Right lobe of liver (tissue), 6 donors: ENCODE results near the gene PTPRK. TPM values are rescaled to one million over a fixed set of nuclear protein-coding genes. Genes with fewer than 3 reads are reported as not detected.

Source experiments
- ATAC-seq, 4 donors: fragments of 200-7000 bp; cut with Tn5 transposase; one replicate each; pipeline ENCODE4 v1.9.1; 2020; ENCODE audit warnings: mild to moderate bottlenecking in 4 of 4, moderate library complexity in 4 of 4
- DNase-seq, 3 donors: peaks; one replicate each; pipeline ENCODE4 v3.0.0-alpha.2; 2020
- H3K27ac ChIP-seq, 3 donors: fragments of 200-600 bp; one replicate each; pipeline ENCODE4 v1.8.0; 2022
- H3K27me3 ChIP-seq, 2 donors: fragments of 200-600 bp; one replicate each; pipeline ENCODE4 v1.8.0; 2022
- H3K36me3 ChIP-seq, 4 donors: fragments of 200-600 bp; sonication (generic) in 1 of 4; one replicate each; pipeline versions ENCODE4 v1.5.1 to v1.8.0; 2017 to 2022; ENCODE audit warnings: control low read depth in 1 of 4
- H3K4me1 ChIP-seq, 4 donors: fragments of 200-600 bp; sonication (generic) in 1 of 4; one replicate each; pipeline versions ENCODE4 v1.5.1 to v1.8.0; 2017 to 2022; ENCODE audit warnings: control low read depth in 1 of 4
- H3K4me3 ChIP-seq, 3 donors: fragments of 200-600 bp; one replicate each; pipeline ENCODE4 v1.8.0; 2022
- H3K9me3 ChIP-seq, 4 donors: fragments of 200-600 bp; sonication (generic) in 1 of 4; one replicate each; pipeline versions ENCODE4 v1.5.1 to v1.8.0; 2017 to 2022; ENCODE audit warnings: control low read depth in 1 of 4
- CTCF ChIP-seq, 4 donors: fragments of 200-600 bp in 3 of 4; fragments of 450-650 bp in 1 of 4; IDR thresholded peaks; one replicate each; pipeline versions ENCODE4 v1.5.1 to v1.8.0; 2016 to 2022; ENCODE audit warnings: antibody characterized with exemption in 4 of 4, mild to moderate bottlenecking in 2 of 4
- POLR2A ChIP-seq: fragments of 450-650 bp; IDR thresholded peaks from one replicate; pipeline ENCODE4 v1.6.1; 2017; ENCODE audit warnings: antibody characterized with exemption, mild to moderate bottlenecking
- WGBS: methylation state at CpG from one replicate; pipeline ENCODE4 v1.1.6; 2018; ENCODE audit warnings: low coverage, low lambda C conversion rate; ENCODE audit not compliant: insufficient coverage; ENCODE audit errors: missing lambda C conversion rate; 5-methylcytosine and 5-hydroxymethylcytosine counted together
- intact Hi-C, 2 donors: fragments of 100-400 bp; cut with DNase I; formaldehyde crosslinking; loops; one replicate each; pipeline versions ENCODE4 v1.11.2 to v1.14.1; 2022
- total RNA-seq, 6 experiments: library from RNA; depleted of rRNA in 2 of 6; stranded (reverse); fragments of >200 nt in 2 of 6; fragmentation: NEBNext Ultra II Directional in 3 of 6; extraction: Animal tissue kit (Norgen Biotek cat#: 25700) in 3 of 6; gene quantifications; one replicate each; pipeline versions ENCODE4 v1.1.0 to v1.2.4, GENCODE V29; 2016 to 2023
- donor health status: DM: no; HTN: yes; CAD: no.
- donor health status: DM: no; HTN: no; CAD: no.
- donor health status: DM: no; HTN: no; CAD: no.
- donor health status: DM: no; HTN: yes; CAD: no.
- donor health status: DM: no; HTN: yes; CAD: no.

Gene PTPRK
- total RNA-seq, 6 experiments from 2014 or later: 27.7 to 54.5 (median 35.7) TPM

DNA sequence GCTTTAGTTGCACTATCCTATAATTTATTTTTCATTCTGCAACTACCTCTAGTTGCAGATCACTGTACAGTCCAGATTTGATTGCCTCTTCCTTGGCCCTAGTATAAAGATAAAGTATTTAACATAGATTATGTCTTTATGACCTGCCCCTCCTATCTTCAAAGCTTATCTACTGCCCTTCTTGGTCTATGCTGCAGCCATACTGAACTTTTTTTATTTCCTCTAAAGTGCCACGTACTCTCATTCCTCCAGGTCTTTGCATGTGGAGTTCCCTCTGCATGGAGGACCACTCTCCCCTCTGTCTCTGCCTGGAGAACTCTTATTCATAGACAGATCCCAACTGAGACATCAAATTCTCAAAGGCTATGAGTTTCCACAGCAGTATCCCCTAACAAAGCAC, 168.0 kb downstream of the PTPRK start:
- Histone ChIP-seq H3K9me3 (no peaks in the 10 kb centered on the region), H3K27me3 (no peaks in the 10 kb centered on the region), H3K4me3 (no peak overlapping the region), H3K4me1 (peaks cover 0 to 8% (median 0%) of the 10 kb centered on the region in 4 donors), H3K36me3 (no peaks in the 10 kb centered on the region), H3K27ac (no peak overlapping the region)
- DNase-seq (no peak), ATAC-seq (no peak)
- intact Hi-C loops: no loop called here
- TF ChIP-seq CTCF (IDR thresholded peaks at IDR 0.05): no peak
- TF ChIP-seq POLR2A: no peak
- 100% methylated on average over 1 of the region's 1 CpG for WGBS

DNA sequence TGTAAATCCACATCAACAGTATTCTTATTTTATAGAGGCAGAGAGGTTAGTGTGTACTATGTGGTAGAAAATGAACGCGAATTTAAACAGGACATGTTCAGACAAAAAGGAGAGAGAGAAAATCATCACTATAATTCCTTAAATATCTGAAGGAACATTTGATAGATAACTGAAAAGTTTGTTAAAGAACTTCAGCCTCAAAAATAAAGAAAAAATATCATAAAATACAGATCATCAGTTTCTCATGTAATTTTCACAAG, 169.2 kb downstream of the PTPRK start:
- H3K4me1 ChIP-seq: peaks cover 0 to 7% (median 0%) of the 10 kb centered on the region in 4 donors
- intact Hi-C loops: no loop called here
- H3K36me3 ChIP-seq: no peaks in the 10 kb centered on the region
- TF ChIP-seq CTCF (IDR thresholded peaks at IDR 0.05) (no peak), POLR2A (no peak)
- DNase-seq (no peak), ATAC-seq (no peak)
- 76% methylated on average over 2 of the region's 2 CpGs for WGBS
- H3K4me3 ChIP-seq: no peak overlapping the region
- H3K27ac ChIP-seq: no peak overlapping the region
- no peaks in the 10 kb centered on the region for H3K9me3 ChIP-seq
- H3K27me3 ChIP-seq: no peaks in the 10 kb centered on the region

DNA sequence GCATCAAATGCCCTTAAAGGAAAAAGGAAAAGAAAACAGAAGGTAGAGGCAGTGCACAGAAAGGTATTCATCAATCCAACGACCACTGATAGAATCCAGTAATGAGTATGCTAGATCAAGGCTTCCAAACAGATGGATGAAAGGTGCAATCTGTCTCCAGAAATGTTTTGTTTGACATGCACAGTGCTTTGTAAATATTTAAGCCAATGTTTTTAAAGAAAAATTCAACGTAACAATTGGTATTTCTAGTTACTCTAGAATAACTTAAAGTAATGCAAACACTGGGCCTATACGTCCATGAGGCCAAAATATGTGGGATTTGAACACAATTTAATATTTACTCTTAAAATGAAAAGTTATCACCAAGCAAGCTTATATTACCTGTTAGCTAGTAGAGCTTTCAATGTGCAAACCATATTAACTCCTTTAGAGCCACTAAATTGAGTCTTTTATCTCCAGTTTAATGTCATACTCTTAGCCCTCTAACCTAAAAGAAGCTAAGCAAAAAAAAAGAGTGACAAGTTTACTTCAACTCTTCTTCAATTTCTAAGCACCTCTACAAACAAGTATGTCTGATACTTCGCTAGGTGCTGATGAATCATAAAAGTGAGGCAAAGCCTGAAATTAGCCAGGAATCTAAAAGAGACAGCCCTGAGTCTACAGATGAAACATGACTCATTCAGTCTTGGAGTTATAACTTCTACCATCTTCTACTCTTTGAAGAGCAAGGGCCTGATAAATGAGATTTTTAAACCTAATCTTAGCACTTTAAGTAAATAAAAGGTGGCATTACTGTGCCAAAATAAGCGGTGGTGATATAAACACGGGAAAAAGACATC, 169.8 kb downstream of the PTPRK start:
- TF ChIP-seq POLR2A (no peak), CTCF (IDR thresholded peaks at IDR 0.05) (no peak)
- H3K9me3 ChIP-seq: no peaks in the 10 kb centered on the region
- 41% methylated on average over 6 of the region's 6 CpGs for WGBS
- no peak overlapping the region for H3K27ac ChIP-seq
- DNase-seq: no peak
- no peaks in the 10 kb centered on the region for H3K36me3 ChIP-seq
- H3K4me3 ChIP-seq: no peak overlapping the region
- peaks cover 0 to 7% (median 0%) of the 10 kb centered on the region in 4 donors for H3K4me1 ChIP-seq
- intact Hi-C loops: no loop called here
- peak in 2 of 4 donors; percentile 17 to 75 for ATAC-seq
- no peaks in the 10 kb centered on the region for H3K27me3 ChIP-seq

GRCh38 chr6:128347123-128347522, 173.3 kb downstream of the PTPRK start:
- TF ChIP-seq CTCF (IDR thresholded peaks at IDR 0.05) (no peak), POLR2A (no peak)
- Histone ChIP-seq H3K27ac (no peak overlapping the region), H3K9me3 (no peaks in the 10 kb centered on the region), H3K36me3 (no peaks in the 10 kb centered on the region), H3K4me3 (no peak overlapping the region), H3K4me1 (peaks cover 0 to 7% (median 0%) of the 10 kb centered on the region in 4 donors), H3K27me3 (no peaks in the 10 kb centered on the region)
- no peak for DNase-seq
- 74% methylated on average over 3 of the region's 3 CpGs for WGBS
- no peak for ATAC-seq
- intact Hi-C loops: no loop called here
